GM21390 (cell line): ENCODE results near the gene PIK3IP1.
A peak's percentile ranks its signal among the peaks of the same experiment; 100 is the strongest.
"Not testable (repeated sequence)": the region's sequence is repeated elsewhere in the genome, so short reads cannot be mapped to it uniquely, and the experiment has no call there.

Experiments used
- ATAC-seq: cut with Tn5 transposase; IDR thresholded peaks from one replicate; pipeline ENCODE4 v1.9.1; 2021; ENCODE audit not compliant: unreplicated experiment

Gene PIK3IP1

DNA sequence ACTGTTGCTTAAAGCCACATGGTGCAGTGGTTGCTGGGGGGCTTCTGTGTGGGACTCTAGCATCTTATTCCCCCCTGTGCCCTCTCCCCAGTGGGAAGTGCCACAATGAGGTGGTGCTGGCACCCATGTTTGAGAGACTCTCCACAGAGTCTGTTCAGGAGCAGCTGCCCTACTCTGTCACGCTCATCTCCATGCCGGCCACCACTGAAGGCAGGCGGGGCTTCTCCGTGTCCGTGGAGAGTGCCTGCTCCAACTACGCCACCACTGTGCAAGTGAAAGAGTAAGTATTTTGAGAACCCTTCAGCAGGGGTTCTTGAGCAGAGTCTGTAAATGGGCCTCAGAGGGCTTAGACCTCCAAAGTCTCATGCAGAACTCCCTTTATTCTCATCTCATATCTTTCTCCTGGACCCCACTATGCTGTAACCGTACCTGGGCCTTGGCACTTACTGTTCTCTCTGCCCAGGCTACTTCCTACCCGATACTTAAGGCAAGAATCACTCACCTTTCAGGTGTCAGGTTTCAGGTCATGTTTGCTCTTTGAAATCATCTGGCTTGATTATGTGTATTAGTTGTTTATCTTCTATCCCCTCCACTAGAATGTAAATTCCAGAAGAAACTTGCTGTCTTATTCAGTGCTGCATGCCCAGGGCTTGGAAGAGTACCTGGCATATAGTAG lies 32.4 kb downstream of the PIK3IP1 start:
- ATAC-seq, result no peak

- no peak for ATAC-seq
Measured at GRCh38 chr22:31253949-31254348, 38.3 kb downstream of the PIK3IP1 start.

- ATAC-seq, result no peak
Measured at GRCh38 chr22:31250740-31251600, 41.3 kb downstream of the PIK3IP1 start.

DNA sequence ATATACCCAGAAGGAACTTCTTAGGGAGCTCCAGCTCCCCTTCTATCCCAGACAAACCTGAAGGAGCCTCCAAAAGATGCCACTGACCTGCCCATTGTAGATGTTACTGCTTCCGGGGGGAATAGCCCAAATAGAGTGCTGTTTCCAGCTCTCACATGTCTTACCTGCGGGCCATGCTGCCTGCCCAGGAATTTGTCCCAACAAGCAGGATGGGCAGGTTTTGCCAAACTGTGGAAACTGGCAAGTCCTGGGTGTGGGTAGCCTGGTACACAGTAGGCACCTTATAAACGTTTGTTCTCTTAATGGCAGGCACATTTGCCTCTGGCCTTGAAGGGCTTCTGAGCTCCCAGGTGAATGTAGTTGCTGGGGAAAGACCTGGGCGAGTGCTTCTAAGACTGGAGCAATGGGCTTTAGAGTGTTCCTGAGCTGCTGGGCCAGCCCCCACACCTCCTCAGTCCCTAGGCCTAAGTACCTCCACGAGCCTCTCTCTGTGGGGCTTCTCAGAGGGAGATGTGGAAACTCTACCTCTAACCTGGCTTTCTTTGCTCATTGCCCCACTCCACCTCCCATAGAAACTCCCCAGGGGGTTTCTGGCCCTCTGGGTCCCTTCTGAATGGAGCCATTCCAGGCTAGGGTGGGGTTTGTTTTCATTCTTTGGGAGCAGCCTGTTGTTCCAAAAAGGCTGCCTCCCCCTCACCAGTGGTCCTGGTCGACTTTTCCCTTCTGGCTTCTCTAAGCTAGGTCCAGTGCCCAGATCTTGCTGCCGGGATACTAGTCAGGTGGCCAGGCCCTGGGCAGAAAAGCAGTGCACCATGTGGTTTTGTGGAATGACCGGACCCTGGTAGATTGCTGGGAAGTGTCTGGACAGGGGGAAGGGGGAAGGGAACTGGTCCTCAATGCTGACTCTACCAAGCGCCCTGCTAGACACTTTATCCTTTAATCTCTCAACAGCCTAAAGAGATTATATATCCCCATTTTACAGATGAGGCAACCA lies 43.0 kb downstream of the PIK3IP1 start:
- ATAC-seq, result no peak

DNA sequence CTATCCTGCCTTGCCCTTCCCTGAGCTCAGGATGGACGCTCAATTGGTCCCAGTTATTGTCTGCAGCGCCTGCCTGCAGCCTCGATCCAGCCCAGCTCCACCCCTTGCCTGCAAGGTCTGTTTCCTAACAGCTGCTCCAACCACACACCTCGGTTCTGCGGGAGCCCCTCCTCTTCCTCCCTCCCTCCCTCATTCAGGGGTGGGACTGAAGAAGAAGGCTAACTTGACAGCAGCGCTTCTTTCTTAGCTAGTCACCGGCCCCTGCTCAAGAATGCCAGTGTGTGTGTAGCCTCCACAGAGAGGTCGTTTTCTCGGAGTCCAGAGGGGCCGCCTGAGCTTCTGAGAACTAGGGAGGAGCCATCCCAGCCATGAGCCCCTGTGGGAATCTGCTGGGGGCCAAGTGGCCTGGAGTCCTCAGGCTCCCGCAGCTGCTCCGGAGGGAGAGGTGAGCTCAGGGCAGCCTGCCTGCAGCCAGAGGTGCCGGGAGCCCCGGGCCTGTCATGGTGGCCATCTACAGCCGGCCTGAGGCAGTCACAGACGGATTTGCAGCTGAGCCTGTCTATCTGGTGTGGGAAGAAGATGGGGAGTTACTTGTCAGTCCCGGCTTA lies 44.0 kb downstream of the PIK3IP1 start:
- ATAC-seq, result no peak

DNA sequence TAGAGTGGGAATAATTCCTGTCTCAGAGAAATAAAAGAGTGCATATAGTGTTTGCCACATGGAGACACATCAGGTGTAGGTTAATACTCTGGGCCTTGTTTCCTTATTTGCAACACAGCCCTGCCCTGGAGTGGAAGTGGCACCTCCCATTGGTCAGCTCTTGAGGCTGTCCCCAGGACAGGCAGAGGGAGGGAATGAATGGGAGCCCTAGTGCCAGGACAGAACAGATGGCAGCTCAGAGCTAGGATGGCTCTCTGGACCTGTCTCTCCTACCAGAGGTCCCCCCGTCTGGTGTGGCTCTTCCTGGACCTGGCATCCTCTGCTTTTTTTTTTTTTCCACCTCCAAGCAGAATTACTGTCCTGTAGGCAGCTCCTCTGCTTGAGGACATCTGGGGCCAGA lies 44.6 kb downstream of the PIK3IP1 start:
- no peak for ATAC-seq

DNA sequence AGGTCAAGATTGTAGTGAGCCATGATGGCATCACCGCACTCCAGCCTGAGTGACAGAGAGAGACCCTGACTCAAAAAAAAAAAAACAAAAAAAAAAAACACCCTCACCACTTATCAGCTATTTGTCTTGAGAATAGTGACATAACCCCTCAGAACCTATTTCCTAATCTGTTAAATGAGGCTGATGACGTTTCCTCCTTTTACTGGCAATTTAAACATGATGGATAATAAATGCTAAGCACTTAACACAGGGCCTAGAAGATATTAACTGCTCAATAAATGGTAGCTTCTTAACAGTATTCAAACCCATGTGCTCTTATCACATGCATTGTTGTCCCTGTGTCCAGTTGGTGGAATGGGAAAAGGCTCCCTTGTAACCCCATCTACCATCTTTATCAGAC lies 45.6 kb downstream of the PIK3IP1 start:
- no peak for ATAC-seq

DNA sequence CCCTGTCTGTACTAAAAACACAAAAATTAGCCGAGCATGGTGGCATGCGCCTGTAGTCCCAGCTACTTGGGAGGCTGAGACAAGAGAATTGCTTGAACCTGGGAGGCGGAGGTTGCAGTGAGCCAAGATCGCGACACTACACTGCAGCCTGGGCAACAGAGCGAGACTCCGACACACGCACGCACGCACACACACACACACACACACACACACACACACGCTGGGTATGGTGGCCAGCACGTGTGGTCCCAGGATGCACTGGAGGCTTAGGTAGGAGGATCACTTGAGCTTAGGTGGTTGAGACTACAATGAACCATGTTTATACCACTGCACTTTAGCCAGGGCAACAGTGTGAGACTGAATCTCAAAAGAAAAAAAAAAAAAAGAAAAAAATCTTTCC lies 46.3 kb downstream of the PIK3IP1 start:
- ATAC-seq, result not testable (repeated sequence)

- no peak for ATAC-seq
Measured at GRCh38 chr22:31244943-31245451, 47.3 kb downstream of the PIK3IP1 start.

DNA sequence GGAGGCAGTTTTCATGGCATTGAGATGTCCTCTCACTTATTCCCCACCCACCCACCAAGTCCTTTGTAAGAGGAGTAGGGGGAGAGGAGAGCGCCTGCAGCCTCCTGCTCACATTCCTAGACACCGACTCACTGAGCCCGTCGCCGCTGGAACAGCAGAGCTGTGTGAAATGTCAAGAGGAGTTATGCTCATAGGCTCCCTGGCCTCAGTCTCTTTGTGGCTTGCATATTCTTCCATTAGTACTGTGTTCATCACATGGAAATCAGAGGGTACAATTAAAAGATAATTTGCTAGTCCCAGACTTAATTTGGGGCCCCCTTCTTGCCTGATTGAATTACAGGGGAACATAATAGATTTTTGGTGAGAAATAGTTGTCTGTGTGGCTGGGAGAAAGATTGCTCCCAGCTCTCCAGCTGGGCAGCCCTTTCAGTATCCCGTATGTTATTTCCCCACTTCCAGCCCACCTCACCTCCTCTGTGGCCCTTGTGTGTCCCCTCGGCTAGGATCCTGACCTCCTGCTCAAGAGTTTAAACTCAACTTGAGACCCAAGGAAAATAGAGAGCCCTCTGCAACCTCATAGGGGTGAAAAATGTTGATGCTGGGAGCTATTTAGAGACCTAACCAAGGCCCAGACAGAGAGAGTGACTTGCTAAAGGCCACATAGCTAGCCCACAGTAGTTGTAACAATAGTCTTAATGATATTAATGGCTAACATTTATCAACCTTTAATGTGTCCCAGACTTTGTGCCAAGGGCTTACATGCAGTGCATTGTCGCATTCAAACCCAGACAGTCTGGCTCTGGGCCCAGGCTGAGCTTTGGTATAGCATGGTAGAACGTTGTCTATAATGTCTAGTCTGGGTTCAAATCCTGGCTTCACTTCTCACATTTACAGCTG lies 48.0 kb downstream of the PIK3IP1 start:
- no peak for ATAC-seq

DNA sequence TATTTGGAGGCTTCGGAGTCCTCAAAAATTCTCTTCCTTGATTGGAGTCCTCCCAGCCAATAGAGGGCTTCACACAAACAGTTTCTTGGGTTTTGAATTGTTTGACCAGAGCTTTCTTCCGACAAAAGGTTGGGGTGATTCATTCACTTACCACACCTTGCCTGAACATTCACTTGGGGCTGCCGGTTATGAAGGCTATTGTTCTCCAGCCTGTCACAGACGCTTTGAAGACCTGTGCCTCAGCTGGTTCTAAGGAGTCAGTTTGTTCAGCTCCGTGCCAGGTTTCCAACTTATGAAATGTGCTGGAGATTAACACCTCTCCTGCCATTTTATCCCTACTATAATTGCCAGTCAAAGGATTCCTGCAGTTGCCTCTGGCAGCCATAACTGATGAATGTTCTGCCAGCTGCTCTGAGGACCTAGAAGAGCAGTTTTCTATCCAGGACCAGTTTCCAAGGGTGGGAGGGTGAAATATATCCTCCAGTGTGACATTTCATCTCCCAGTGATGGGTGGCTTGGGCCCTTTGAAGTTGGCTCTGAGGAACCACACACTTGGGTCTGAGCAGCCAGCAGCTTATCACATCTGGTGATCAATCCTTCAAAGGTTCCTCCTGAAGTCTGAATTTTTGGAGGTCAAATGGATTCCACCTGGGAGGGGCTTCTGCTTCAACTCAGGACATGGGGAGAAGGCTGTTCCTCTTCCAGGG lies 48.8 kb downstream of the PIK3IP1 start:
- ATAC-seq, result no peak

- no peak for ATAC-seq
Measured at GRCh38 chr22:31241936-31242335, 50.4 kb downstream of the PIK3IP1 start.

DNA sequence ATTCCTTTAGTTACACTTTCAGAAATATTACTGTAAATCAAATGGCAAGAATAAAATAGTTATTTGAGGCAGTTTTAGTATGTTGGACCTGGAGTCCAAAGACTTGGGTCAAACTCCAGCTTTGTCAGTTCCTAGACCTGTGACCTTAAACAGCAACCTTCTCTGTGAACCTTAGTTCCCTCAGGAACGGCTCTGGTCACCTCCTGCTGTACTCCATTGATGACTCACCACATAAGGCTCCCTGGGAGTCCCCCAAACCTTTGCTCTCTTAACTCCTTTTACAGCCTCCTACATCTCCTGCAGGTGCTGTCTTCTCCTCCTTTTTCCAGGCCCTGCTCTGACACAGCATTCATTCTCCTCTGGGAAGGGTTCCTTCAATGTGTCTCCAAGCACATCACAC lies 51.1 kb downstream of the PIK3IP1 start:
- no peak for ATAC-seq

GRCh38 chr22:31239771-31240370 lies 52.4 kb downstream of the PIK3IP1 start:
- no peak for ATAC-seq

GRCh38 chr22:31238057-31238456 lies 54.2 kb downstream of the PIK3IP1 start:
- peak; percentile 55 for ATAC-seq

DNA sequence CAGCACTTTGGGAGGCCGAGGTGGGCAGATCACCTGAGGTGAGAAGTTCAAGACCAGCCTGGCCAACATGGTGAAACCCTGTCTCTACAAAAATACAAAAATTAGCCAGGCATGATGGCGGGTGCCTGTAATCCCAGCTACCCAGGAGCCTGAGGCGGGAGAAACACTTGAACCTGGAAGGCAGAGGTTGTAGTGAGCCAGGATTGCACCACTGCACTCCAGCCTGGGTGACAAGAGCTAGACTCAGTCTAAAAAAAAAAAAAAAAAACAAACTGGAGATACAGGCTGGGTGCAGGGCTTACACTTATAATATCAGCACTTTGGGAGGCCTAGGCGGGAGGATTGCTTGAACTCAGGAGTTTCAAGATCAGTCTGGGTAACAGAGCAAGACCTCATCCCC lies 56.2 kb downstream of the PIK3IP1 start:
- ATAC-seq, result not testable (repeated sequence)

DNA sequence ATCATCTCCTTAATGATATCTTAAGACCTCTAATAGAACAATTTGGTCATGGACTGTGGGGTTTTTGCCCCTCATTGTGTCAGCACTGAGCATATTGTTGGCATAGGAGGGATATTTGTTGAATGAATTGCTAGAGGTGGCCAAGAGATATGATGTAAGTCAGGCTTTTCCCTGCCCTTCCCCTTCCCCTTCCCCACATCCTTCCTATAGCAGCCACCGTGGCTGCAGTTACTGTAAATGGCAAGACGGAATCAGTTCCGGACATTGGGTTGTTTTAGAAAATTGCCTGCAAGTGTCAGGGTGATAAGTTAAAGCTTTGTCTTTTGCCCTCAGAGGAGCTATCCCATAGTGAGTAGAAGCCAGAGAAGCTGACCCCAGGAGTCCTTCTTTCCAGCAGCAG lies 57.2 kb downstream of the PIK3IP1 start:
- no peak for ATAC-seq

DNA sequence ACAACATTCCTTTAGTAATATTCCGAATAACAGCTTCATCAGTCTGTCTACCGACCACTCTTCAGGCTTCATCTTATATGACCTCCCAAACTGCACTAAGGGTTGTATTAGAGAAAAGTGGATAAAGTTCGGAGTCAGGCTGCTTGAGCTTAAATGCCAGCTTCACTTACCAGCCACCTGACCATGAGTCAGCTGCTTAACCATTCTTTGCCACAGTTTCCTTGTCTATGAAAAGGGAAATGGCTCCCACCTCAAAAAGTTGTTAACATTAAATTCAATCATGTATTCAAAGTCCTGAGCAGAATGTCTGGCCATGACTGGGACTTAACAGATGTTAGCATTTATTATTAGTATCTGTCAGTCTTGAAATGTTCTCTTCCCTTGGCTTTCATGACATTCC lies 59.3 kb downstream of the PIK3IP1 start:
- no peak for ATAC-seq
